ENCODE data around the gene AHDC1. TPM values are rescaled to one million over a fixed set of nuclear protein-coding genes. Genes with fewer than 3 reads are reported as not detected.

The AHDC1 gene
- total RNA-seq, 1 donor from 2014 or later = 23.7 TPM

GRCh38 chr1:27581823-27582243 lies 22.1 kb downstream of the AHDC1 start:
- intact Hi-C loops (cut with DNase I) = no loop called here
- no peak for TF ChIP-seq CTCF (IDR thresholded peaks at IDR 0.05)
- Histone ChIP-seq H3K27me3 (ENCODE audit: low read depth) (no peaks in the 10 kb centered on the region), H3K4me1 (peaks cover 28% of the 10 kb centered on the region), H3K4me3 (no peak overlapping the region), H3K27ac (no peak overlapping the region), H3K9me3 (no peaks in the 10 kb centered on the region), H3K36me3 (no peaks in the 10 kb centered on the region)
- ATAC-seq (peak; percentile 40 to 43), DNase-seq (no peak)

GRCh38 chr1:27577504-27578188 lies 26.3 kb downstream of the AHDC1 start:
- H3K4me1 ChIP-seq = peaks cover 66% of the 10 kb centered on the region
- no peaks in the 10 kb centered on the region for H3K9me3 ChIP-seq
- H3K27ac ChIP-seq = peak overlapping the region; percentile 87
- H3K4me3 ChIP-seq = no peak overlapping the region
- intact Hi-C loops (cut with DNase I) = no loop called here
- H3K36me3 ChIP-seq = no peaks in the 10 kb centered on the region
- H3K27me3 ChIP-seq (ENCODE audit: low read depth) = no peaks in the 10 kb centered on the region
- DNase-seq (no peak), ATAC-seq (no peak)
- no peak for TF ChIP-seq CTCF (IDR thresholded peaks at IDR 0.05)

- Histone ChIP-seq H3K27ac (peak overlapping the region; percentile 87), H3K4me1 (peaks cover 67% of the 10 kb centered on the region), H3K9me3 (no peaks in the 10 kb centered on the region), H3K36me3 (no peaks in the 10 kb centered on the region), H3K4me3 (no peak overlapping the region), H3K27me3 (ENCODE audit: low read depth) (no peaks in the 10 kb centered on the region)
- intact Hi-C loops (cut with DNase I) = no loop called here
- no peak for ATAC-seq
- TF ChIP-seq CTCF (IDR thresholded peaks at IDR 0.05) = no peak
- DNase-seq = no peak
Measured at GRCh38 chr1:27576806-27577227, 27.1 kb downstream of the AHDC1 start.

GRCh38 chr1:27575840-27576331 lies 28.1 kb downstream of the AHDC1 start:
- peak; percentile 84 for DNase-seq
- TF ChIP-seq CTCF (IDR thresholded peaks at IDR 0.05) = no peak
- no peaks in the 10 kb centered on the region for H3K9me3 ChIP-seq
- intact Hi-C loops (cut with DNase I) = no loop called here
- no peaks in the 10 kb centered on the region for H3K36me3 ChIP-seq
- peaks cover 72% of the 10 kb centered on the region for H3K4me1 ChIP-seq
- peak overlapping the region; percentile 87 for H3K27ac ChIP-seq
- ATAC-seq = peak; percentile 85 to 86
- no peaks in the 10 kb centered on the region for H3K27me3 ChIP-seq (ENCODE audit: low read depth)
- peak overlapping the region; percentile 51 for H3K4me3 ChIP-seq

- intact Hi-C loops (cut with DNase I) = no loop called here
- peak; percentile 33 for TF ChIP-seq CTCF (IDR thresholded peaks at IDR 0.05)
- peak overlapping the region; percentile 51 for H3K4me3 ChIP-seq
- H3K36me3 ChIP-seq = no peaks in the 10 kb centered on the region
- H3K9me3 ChIP-seq = no peaks in the 10 kb centered on the region
- peak overlapping the region; percentile 87 for H3K27ac ChIP-seq
- peak; percentile 86 for DNase-seq
- peak; percentile 74 to 81 for ATAC-seq
- H3K27me3 ChIP-seq (ENCODE audit: low read depth) = no peaks in the 10 kb centered on the region
- peaks cover 79% of the 10 kb centered on the region for H3K4me1 ChIP-seq
Measured at GRCh38 chr1:27574871-27575831, 28.8 kb downstream of the AHDC1 start.
